Central memory CD4-positive, alpha-beta T cell (primary cell): Measurements from ENCODE around the gene PARP1.
"Not testable (repeated sequence)": the region's sequence is repeated elsewhere in the genome, so short reads cannot be mapped to it uniquely, and the experiment has no call there.

ENCODE experiments used
- DNase-seq: peaks from one replicate; pipeline ENCODE4 v3.0.0; 2022
- total RNA-seq, 3 experiments: gene quantifications; one replicate each; lab custom pipeline; 2026; lab: John Stamatoyannopoulos, UW

PARP1 gene
- 133 to 434 (median 295) reads per million in 3 experiments for total RNA-seq

DNA sequence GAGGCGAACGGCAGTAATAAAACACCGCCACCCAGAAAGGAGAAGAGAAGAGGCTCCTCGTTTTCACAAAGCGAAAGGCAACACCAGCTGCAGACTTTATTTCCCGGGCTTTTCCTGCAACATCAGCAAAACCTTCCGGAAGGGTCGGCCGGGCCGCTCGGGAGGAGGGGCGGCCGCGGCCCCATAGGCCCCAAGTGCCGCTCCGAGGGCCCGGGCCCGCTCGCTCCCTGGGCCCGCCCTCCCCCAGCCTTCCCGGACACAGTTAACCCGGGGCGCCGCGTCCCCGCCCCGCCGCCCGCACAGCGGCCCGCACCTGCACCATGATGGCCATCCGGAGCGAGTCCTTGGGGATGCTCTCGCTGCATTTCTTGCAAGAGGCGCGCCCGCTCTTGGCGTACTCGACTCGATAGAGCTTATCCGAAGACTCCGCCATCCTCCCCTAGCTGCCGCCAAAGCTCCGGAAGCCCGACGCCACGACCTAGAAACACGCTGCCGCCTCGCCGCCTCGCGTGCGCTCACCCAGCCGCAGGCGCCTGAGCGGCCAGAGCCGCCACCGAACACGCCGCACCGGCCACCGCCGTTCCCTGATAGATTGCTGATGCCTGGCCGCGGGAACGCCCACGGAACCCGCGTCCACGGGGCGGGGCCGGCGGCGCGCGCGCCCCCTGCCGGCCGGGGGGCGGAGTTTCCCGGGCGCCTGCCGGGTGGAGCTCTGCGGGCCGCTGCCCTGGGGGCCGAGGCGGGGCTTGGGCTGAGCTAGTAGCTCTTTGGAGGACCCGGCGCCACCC lies at the start of gene PARP1:
Gene PARP1, minus strand, starts transcription at position 597 of the 788 bp plus-strand sequence. Its CDS starts 164 bp downstream, at position 433.
- peak; percentile 88 for DNase-seq

DNA sequence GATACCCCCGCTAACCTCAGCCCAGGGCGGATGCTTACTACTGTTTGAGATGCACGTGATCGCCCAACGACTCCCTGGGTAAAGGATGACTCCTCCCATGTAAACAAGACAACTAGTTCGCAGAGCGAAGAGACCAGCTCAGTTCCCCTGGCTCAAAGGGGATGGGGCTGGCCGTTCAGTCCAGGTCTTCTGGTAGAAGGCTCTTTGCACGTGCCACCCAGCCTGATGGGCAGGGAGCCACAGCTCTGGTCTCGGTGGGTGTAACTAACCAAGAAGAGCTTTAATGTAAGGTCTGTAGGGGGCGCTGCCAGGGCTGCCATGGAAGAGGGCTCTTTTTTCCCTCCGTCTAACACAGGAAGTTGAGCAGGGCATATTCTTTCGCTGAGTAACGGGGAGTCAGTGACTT lies 49.4 kb upstream of the PARP1 start:
- peak; percentile 51 for DNase-seq

DNA sequence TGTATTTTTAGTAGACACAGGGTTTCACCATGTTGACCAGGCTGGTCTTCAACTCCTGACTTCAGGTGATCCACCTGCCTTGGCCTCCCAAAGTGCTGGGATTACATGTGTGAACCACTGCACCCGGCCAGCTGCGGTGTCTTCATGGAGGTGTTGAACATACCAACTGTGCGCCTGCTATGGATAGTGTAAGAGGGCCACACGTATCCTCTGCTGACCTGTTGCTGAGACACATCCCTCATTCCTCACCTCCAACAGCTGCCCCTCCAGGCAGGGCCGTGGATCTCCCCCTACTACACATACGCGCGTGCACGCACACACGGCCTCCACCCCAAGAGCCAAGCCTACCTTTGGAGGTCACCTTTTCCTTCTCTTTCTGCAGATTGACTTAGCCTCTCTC lies 48.0 kb upstream of the PARP1 start:
- no peak for DNase-seq

DNA sequence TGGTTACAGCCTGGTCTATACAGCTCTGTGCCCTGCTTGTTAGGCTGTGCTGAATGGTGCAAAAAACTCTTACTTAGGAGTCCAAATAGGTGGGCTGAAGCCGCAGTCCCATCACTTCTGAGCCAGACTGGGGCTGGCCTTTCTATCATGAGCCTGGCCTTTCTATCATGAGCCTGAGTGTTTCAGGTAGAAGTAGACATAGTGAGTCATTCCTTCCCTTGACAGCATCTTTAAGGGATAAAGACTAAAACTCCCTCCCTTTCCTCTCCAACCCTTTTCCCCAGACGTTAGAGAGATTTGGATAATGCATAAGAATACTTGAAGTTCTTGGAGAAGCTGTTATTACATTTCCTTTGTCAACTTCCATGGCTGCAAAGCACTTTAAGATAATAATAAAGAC lies 46.5 kb upstream of the PARP1 start:
- no peak for DNase-seq

DNA sequence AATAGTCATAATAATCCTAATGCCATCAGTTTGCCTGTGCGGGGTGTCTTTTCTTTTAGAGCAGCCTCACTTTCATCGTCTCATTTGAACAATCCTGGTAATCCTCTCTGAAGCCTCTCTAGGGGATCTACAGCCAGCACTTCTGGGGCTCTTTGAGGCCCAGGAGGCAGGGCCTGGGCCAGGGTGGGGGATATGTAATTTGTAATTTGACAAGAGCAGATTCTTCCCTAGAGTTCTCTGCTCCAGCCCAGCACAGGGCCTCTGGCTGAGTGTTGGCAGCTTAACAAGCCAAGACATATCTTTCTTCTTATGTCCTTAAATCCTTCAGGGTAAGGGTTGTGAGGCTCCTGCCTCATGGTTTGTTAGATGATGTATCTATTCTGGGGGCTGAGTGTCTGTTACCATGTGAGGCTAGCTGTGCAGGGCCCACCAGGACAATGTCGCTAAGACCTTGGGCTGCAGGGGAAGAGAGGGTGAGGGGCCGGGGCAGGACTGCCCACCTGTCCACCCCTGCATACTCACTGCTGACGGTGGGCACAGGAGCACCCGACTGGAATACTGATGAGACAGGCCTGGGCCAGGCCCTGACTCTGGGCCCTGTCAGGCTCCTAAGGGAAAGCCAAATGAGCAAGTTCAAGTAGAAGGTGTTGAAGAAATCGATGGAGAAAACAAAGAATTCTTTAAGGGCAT lies 45.3 kb upstream of the PARP1 start:
- DNase-seq = no peak

DNA sequence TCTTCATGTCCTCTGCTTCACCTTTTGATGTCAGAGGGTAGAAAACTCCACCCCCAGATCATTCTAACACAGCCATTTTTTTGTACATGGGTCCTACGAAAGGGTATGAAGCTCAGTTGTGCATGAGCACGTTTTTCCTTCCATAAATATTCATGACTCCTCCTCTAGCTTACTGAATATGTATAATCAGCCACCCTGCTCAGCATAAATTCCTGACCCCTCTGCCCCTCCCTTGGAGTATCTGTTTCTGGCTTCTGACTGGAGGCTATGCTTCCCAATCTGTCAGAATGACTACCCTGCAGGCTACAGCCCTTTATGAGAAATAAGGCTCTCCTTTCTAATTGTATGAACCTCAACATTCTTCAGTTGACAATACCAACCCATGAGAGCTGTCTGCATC lies 42.8 kb upstream of the PARP1 start:
- no peak for DNase-seq

DNA sequence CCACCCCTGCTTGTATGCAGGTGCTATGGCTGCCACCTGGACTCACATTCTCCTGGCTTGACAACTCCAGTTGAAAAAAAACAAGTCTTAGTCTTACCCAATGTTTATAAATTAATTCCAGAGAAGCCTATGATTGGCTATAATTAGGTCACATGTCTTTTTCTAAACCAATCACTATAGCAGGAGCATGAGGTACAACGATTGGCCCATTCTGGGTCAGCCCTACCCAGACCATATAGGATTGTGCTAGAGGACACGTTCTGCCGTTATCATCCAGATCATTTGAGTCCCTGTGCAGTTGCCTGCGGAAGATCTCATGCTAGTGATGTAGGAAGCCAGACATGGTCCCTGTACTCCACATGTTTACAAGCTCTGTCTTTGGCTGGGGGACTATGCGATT lies 41.9 kb upstream of the PARP1 start:
- DNase-seq = no peak

DNA sequence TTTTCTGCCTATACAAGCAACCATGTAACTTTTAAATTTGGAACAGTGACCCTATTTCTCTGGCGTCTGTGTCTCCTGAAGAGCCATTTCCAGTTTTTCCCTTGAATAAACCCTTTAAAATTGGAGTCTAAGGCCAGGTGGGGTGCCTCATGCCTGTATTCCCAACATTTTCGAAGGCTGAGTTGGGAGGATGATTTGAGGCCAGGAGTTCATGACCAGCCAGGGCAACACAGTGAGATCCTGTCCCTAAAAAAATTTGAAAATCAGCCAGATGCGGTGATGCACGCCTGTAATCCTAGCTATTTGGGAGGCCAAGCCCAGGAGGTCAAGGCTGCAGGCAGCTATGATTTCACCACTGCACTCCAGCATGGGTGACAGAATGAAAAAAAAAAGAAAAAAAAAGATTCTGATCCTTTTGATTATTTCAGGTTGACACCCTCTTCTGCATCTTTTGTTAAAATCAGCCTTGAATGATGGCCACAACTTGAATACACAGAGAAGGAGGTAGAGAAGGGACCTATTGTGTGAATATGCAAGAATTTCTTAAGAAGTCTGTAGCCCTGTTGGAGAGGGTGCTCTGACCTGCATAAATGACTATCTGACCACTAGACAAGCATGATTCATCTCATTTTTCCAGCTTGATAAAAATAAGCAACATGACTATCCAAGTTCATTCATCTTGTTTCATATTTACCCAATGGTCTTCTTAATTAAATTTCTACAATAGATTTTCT lies 40.2 kb upstream of the PARP1 start:
- no peak for DNase-seq

DNA sequence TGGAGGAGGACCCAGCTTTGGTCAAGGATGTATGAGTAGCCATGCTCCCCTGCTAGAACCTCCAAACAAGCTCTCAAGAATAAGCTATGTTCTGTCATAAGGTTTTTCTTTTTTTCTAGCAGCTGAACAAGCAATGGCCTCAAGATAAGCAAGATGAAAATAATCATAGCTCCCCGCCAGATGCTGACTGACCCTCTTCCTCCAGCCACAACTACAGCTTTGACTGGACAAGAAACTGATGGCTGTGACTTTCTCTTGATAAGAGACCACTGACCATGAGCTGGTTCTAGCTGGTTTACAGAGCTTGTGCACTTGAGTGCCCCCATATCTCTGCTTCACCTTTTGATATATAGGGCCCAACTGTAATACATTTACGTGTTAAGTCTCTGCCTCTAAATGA lies 38.2 kb upstream of the PARP1 start:
- DNase-seq = no peak

DNA sequence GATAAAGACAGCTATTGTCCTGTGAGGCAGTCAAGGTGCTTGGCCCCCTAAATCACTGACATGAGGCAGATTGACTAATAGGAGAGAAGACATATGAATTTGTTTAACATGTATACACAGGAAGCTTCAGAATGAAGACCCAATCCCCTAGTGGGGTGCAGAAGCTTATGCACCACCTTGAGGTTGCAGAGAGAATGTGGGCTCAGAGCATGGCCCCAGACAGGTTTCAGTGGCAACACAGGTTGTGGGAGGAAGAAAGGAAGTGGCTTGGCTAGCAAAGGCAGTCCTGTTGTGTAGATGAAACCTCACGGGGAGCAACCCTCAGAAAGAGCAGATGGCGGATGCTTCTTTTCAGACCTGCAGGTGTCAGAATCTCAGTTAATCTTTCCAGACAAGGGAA lies 37.0 kb upstream of the PARP1 start:
- DNase-seq = peak; percentile 75

DNA sequence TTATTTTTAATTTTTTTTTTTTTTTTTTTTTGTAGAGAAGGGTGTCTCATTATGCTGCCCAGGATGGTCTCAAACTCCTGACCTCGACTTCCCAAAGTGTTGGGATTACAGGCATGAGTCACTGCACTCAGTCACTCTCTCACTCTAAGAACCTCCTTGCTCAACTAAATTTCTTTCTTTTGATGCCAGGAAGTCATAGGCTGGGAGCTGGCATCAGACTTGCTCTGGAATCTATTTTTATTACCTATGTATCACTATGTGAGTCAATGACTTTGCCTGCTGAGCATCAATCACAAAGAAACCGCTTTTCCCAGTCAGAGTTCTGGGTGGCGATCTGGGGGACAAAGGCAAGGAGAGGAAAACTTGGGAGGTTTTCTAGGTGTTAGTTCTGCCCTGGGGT lies 35.5 kb upstream of the PARP1 start:
- DNase-seq = no peak

DNA sequence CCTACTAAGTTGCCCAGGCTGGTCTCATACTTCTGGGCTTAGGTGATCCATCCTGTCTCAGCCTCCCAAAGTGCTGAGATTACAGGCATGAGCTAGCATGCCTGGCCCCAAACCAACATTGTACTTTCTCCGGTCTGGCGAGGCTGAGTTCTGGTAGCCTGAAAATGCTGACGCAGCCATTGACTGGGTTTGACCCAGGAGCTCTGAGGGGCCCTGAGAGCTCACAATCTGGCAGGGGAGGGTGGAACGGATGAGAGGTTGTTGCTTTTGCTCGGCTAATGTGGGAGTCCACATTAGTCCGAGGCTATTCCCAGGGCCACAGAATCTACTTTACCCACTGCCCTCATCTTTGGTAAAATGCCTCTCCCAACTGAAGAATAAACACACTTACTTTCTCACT lies 35.1 kb upstream of the PARP1 start:
- DNase-seq = no peak

DNA sequence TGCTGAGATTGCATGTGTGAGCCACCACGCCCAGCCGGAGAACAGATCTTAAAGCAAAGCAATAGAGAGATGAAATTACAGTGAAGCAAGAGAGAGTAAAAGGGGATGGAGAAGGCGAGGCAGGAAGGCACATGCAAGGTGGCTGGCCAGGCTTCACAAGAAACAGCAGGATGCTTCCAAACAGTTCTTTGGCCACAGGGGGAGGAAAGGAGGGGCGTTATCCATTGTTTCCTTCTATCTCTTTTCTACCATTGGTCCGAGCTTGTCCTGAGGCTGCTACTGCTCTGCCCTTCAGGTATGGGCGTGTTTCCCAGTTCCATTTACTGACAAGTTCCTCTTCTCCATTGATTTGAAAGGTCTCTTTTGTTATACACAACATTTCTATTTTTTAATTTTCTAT lies 33.7 kb upstream of the PARP1 start:
- no peak for DNase-seq

DNA sequence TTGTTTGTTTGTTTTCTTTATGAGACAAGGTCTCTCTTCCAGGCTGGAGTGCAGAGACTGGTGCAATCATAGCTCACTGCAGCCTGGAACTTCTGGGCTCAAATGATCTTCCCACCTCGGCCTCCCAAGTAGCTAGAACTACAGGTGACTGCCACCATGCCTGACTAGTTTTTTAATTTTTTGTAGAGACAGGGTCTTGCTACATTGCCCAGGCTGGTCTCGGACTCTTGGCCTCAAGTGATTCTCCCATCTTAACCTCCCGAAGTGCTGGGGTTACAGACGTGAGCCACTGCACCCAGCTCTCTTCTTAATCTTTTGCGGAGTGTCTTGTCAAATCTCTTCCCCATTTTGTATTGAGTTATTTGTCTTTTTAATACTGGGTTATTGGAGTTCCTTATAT lies 32.6 kb upstream of the PARP1 start:
- DNase-seq = no peak

DNA sequence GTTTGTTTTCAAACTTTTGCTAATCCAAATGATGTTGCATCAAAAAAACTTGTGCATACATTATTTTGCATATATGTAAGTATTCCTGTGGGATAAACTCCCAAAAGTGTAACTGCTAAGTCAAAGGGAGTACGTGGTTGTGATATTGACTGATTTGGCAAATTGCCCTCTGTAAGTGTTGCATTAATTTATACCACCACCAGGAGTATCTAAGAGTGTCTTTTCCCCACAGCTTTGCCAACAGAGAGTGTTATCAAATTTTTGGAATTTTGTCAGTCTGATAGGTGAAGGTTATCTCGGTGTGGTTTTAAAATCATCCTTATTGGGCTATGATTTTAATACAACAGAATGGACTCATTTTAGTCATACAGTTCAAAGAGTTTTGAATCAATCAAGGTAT lies 30.1 kb upstream of the PARP1 start:
- DNase-seq = no peak

DNA sequence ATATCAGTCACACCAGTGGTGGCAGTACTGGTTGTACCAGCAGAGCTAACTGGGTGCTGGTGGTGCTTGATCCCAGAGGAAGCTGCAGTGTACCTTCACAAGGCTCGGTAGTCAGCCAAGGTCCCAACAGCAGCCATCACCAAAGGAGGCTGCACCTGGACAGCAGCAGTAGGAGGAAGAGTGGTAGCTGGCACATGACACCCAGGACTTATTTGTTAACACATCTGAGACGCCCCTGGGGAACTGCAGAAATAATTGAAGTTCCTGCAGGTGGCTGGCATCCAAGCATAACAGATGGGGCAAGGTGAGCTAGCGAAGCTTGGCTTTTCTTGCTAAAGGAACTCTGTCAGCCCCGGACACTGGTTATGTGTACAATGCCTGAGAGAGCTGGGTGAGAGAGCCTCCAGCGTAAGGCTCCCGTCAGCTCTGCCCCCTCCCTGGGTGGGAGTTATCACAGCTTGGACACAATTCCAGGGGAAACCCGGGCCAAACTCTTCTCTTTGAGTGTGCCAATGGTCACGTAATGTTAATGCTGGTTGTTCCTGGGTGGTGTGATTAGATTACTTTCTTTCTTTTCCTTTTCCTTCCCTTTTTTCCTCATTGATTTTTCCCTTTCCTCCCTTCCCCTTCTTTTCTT lies 29.1 kb upstream of the PARP1 start:
- DNase-seq = no peak

DNA sequence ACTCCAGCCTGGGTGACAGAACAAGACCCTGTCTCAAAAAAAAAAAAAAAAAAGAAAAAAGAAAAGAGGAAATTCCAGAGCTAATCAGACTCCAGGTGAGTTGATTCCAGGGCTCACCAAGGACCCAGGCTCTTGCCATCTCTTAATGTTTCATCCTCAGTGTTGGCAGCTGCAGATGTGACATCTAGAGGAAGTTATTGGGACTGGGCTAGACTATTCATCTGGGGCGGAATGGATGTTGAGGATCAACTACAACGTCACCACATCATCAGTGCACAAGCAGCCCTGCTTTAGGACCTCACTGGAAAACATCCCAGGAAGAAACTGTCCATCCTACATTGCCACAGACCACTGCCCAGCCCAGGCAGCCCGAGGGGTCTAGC lies 28.6 kb upstream of the PARP1 start:
- no peak for DNase-seq

DNA sequence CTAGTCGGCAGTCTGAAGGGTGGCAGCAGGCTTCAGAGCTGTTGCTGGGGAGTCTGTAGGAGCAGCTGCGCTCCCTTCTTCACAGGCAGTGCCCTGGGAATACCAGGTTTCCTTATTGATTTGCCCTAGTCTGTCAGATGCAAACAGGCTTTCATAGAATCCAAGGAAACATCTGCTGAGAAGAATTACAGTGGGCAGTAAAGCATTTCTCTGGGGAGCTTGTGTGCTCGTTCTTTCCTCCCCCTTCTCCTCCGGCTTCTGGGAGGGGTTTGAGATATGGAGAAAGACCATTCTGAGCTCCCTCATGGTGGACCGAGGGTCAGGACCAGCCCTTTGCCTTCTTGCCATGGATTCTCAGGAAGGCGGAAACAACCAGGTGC lies 25.4 kb upstream of the PARP1 start:
- DNase-seq = no peak

DNA sequence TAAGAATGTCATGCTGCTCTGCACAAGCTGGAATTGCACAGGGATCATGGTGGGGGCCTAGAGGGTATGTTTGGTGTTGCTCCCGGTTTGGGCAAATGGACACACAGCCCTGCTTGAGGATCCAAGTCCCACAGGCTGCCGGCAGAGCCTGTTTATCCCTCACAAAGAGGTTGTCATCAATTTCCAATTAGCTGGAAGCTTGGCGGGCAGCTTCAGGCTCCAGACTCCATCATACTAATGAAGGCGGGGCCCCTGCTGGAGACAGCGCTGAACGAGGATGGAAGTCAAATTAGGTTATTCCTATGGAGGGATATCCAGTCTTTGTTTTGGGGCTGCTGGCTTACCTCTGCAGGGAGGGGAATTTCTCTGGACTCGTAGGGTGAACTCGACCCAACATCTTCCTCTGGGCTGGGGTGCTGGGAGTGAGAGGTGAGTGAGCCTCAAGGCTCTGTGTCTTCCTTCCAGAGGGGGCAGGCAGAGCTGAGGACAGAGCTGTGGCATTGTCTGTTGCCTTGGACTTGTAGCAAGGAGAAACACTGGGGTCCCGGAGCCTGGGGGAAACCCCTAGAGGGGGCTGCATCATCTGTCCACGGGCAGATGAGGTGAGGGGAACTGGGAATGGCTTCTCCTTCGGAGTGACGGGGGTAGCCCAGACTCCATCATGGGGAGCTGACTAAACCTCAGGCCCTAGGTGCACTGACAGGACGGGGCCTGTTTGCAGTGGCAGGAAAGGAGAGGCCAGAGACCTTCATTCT lies 24.9 kb upstream of the PARP1 start:
- no peak for DNase-seq

DNA sequence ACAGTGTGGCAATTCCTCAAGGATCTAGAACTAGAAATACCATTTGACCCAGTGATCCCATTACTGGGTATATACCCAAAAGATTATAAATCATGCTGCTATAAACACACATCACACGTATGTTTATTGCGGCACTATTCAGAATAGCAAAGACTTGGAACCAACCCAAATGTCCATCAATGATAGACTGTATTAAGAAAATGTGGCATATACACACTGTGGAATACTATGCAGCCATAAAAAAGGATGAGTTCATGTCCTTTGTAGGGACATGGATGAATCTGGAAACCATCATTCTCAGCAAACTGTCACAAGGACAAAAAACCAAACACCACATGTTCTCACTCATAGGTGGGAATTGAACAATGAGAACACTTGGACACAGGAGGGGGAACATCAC lies 24.0 kb upstream of the PARP1 start:
- DNase-seq = not testable (repeated sequence)

DNA sequence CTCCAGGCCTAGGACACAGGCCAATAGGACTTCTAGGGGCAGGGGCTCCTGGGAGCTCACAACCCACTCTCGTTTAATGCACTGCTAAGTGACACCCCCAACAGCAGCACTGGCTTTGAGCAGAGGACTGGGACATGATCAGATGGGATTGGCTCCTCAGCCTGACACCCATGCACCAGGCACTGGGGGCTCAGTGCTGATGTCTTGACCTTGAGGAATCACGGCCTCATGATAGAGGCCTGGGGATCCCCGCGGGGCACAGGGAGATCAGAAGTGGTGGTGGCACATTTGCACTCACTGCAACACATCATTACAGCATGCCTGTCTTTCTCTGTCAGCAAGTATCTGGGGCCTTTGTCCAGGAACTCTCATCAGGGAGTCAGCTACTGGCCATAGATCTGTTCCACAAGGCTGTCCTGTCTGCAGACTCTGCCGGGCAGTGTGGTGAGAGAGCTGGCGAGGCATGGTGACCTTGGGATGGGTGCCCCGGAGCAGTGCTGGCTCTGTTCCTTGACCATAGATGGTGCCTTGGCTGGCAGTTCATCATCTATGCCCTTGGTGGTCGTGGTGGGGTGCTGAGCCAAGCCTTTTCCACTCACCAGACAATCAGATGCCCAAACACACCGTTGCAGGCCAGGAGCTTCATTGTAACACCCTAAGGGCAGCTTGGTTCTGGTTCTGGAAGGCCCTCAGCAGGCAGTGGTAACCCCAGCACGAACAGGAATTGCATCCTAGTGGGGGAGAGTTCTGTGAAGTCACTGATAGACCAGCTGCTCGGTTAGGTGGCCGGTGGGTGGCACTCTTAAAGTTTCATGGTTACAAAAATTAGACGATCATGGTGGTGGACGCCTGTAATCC lies 22.2 kb upstream of the PARP1 start:
- DNase-seq = no peak
